ENCODE measurements around the gene FGD4.

DNA sequence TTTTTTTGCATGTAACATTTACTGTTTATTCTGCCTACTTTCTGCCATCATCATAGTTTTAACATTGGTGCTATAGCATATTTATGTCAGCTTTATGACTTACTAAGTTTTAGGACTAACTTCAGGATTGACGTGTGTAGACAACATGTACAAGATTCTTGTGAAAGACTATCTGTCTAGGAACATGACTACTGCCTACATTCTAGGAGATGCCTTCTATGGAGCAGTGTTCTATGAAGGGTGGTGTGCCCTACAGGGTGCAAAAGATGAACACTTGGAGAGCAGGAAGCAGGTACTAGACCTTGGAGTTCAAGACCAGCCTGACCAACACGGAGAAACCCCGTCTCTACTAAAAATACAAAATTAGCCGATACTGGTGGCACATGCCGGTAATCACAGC is 118.6 kb downstream of the FGD4 start:
- TF ChIP-seq, protein P1, sequence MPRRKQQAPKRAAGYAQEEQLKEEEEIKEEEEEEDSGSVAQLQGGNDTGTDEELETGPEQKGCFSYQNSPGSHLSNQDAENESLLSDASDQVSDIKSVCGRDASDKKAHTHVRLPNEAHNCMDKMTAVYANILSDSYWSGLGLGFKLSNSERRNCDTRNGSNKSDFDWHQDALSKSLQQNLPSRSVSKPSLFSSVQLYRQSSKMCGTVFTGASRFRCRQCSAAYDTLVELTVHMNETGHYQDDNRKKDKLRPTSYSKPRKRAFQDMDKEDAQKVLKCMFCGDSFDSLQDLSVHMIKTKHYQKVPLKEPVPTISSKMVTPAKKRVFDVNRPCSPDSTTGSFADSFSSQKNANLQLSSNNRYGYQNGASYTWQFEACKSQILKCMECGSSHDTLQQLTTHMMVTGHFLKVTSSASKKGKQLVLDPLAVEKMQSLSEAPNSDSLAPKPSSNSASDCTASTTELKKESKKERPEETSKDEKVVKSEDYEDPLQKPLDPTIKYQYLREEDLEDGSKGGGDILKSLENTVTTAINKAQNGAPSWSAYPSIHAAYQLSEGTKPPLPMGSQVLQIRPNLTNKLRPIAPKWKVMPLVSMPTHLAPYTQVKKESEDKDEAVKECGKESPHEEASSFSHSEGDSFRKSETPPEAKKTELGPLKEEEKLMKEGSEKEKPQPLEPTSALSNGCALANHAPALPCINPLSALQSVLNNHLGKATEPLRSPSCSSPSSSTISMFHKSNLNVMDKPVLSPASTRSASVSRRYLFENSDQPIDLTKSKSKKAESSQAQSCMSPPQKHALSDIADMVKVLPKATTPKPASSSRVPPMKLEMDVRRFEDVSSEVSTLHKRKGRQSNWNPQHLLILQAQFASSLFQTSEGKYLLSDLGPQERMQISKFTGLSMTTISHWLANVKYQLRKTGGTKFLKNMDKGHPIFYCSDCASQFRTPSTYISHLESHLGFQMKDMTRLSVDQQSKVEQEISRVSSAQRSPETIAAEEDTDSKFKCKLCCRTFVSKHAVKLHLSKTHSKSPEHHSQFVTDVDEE (CRISPR knock-in tag; IDR thresholded peaks at IDR 0.05), result no peak
- TF ChIP-seq ARNTL (CRISPR knock-in tag; IDR thresholded peaks at IDR 0.05; ENCODE audit: borderline replicate concordance, low read depth) (no peak), ZFP3 (CRISPR knock-in tag; IDR thresholded peaks at IDR 0.05) (no peak), PPARA (CRISPR knock-in tag; IDR thresholded peaks at IDR 0.05; ENCODE audit: borderline replicate concordance) (no peak), ZNF70 (CRISPR knock-in tag; IDR thresholded peaks at IDR 0.05) (no peak), ISL1 (CRISPR knock-in tag; IDR thresholded peaks at IDR 0.05) (no peak), SNAI2 (CRISPR knock-in tag; IDR thresholded peaks at IDR 0.05) (no peak), ESRRG (CRISPR knock-in tag; IDR thresholded peaks at IDR 0.05) (no peak), ZFP30 (CRISPR knock-in tag; IDR thresholded peaks at IDR 0.05) (no peak)
- TF ChIP-seq, protein P2, sequence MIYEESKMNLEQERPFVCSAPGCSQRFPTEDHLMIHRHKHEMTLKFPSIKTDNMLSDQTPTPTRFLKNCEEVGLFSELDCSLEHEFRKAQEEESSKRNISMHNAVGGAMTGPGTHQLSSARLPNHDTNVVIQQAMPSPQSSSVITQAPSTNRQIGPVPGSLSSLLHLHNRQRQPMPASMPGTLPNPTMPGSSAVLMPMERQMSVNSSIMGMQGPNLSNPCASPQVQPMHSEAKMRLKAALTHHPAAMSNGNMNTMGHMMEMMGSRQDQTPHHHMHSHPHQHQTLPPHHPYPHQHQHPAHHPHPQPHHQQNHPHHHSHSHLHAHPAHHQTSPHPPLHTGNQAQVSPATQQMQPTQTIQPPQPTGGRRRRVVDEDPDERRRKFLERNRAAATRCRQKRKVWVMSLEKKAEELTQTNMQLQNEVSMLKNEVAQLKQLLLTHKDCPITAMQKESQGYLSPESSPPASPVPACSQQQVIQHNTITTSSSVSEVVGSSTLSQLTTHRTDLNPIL (CRISPR knock-in tag; IDR thresholded peaks at IDR 0.05; ENCODE audit: low read depth), result no peak
- TF ChIP-seq, protein P3, sequence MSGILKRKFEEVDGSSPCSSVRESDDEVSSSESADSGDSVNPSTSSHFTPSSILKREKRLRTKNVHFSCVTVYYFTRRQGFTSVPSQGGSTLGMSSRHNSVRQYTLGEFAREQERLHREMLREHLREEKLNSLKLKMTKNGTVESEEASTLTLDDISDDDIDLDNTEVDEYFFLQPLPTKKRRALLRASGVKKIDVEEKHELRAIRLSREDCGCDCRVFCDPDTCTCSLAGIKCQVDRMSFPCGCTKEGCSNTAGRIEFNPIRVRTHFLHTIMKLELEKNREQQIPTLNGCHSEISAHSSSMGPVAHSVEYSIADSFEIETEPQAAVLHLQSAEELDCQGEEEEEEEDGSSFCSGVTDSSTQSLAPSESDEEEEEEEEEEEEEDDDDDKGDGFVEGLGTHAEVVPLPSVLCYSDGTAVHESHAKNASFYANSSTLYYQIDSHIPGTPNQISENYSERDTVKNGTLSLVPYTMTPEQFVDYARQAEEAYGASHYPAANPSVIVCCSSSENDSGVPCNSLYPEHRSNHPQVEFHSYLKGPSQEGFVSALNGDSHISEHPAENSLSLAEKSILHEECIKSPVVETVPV (CRISPR knock-in tag; IDR thresholded peaks at IDR 0.05), result no peak

Data from SK-N-SH treated with all-trans-retinoic acid at 6 μM for 48 hours (cell line).